ENCODE data around the gene NPC2.

Gene NPC2

DNA sequence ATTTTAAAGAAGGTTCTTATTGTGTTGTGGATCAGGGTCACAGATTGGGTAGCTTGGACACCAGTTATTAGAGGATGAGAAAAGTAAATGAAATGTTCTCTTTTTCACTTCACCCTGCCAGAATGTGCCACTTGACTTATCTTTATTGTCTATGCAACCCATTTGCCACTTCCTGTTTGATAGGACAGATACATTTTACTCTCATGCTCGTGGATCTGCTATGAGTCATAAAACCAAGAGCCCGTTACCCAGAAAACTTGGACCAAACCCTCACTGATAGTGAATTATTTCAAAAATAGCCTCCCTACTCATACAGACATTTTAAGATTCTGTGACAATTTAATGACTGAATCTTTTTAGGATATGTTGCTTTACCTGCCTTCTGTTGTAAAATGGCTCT is 2.3 kb upstream of the NPC2 start:
- H3K9me3 ChIP-seq (ENCODE audit: control extremely low read depth in 1 of 5, control insufficient read depth in 4 of 5, insufficient read depth in 2 of 5, low read depth in 1 of 5, low read length in 4 of 5), result no peaks in the 10 kb centered on the region
- H3K4me1 ChIP-seq (ENCODE audit: control extremely low read depth in 1 of 4, control insufficient read depth in 4 of 4, insufficient read depth in 4 of 4, low read length in 3 of 4), result peaks cover 15 to 36% (median 33%) of the 10 kb centered on the region in 4 experiments
- H3K4me3 ChIP-seq (ENCODE audit: control insufficient read depth in 1 of 7, extremely low read depth in 1 of 7, insufficient read depth in 4 of 7, low read depth in 2 of 7, low read length in 6 of 7), result peak overlapping the region in 1 of 7 experiments; percentile 27
- H3K36me3 ChIP-seq (ENCODE audit: control insufficient read depth in 4 of 4, insufficient read depth in 4 of 4, low read length in 3 of 4), result peaks cover 0 to 6% (median under 1%) of the 10 kb centered on the region in 4 experiments
- H3K27me3 ChIP-seq (replicated peaks in 2 of 5; ENCODE audit: control insufficient read depth in 4 of 5, insufficient read depth in 5 of 5, low read length in 4 of 5), result no peaks in the 10 kb centered on the region
- peak in 2 of 3 donors; percentile 43 to 65 for DNase-seq
- POLR2A ChIA-PET, result no interaction called here
- WGBS (ENCODE audit: insufficient coverage), result 20% methylated on average over 1 of the region's 2 CpGs
- CTCF ChIA-PET, result interaction anchor here (1.0 to 1.1 kb wide), 3 partner anchors 14 to 132 kb away, joined by 3 to 4 read pairs (median 3); no protein-coding TSS in a partner anchor
- no peak overlapping the region for H3K27ac ChIP-seq (ENCODE audit: insufficient read depth in 1 of 2, low read depth in 1 of 2, low read length in 2 of 2, poor library complexity in 1 of 2, severe bottlenecking in 2 of 2)

DNA sequence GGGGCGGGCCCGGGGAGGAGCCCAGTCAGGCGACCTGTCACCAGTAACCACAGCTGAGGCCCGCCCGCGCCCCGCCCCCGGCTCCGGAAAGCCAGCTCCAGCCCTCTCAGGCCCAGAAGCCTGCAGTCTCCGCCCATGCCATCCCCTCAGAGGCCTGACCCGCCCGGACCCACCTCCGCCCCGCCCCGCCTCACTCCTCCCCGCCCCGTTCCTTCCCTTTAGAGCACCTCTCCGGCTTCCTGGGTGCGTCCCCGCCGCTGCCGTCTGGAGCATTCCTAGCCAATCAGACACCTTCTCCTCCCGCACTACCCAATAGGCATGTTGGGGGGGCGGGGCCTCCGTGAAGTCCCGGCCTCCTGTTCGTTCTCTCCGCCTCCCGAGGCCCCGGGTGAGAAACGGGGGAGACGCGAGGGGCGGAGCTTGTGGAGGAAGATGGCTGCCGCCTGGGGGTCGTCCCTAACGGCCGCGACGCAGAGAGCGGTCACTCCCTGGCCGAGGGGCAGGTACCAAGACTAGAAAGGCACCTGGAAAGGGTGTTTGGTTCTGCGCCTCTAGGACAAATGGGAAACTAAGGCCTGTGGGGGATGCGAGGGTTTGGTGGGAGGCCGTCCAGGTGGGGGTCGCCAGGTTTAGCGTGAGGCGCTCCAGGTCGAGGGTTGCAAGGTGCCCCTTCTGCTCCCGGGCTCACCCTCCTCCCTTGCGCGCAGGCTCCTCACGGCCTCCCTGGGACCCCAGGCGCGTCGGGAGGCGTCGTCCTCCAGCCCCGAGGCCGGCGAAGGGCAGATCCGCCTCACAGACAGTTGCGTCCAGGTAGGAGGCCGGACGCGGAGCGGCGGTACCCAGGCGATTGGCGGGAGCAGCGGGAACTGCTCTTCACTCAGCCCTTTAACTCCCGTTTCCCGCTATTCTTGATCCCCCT is 497 bp upstream of the NPC2 start, which contains the start of gene ISCA2:
Gene ISCA2, plus strand, starts transcription at position 423 of the 919 bp plus-strand sequence. Its CDS starts 10 bp downstream, at position 433.
- ChIA-PET POLR2A (interaction anchor here (0.6 to 0.7 kb wide), 2 partner anchors 409 to 429 kb away, joined by 3 read pairs; partner anchors contain the start of gene LIN52), CTCF (interaction anchor here (0.7 to 2.3 kb wide), 6 partner anchors 12 to 309 kb away, joined by 3 to 6 read pairs (median 4); no protein-coding TSS in a partner anchor)
- peak; percentile 98 to 99 (median 99) for DNase-seq
- Histone ChIP-seq H3K9me3 (ENCODE audit: control extremely low read depth in 1 of 5, control insufficient read depth in 4 of 5, insufficient read depth in 2 of 5, low read depth in 1 of 5, low read length in 4 of 5) (no peaks in the 10 kb centered on the region), H3K36me3 (ENCODE audit: control insufficient read depth in 4 of 4, insufficient read depth in 4 of 4, low read length in 3 of 4) (peaks cover 0 to 6% (median under 1%) of the 10 kb centered on the region in 4 experiments), H3K4me1 (ENCODE audit: control extremely low read depth in 1 of 4, control insufficient read depth in 4 of 4, insufficient read depth in 4 of 4, low read length in 3 of 4) (peaks cover 18 to 41% (median 37%) of the 10 kb centered on the region in 4 experiments), H3K4me3 (ENCODE audit: control insufficient read depth in 1 of 7, extremely low read depth in 1 of 7, insufficient read depth in 4 of 7, low read depth in 2 of 7, low read length in 6 of 7) (peak within 1 kb of the TSS; percentile 82 to 99 (median 94)), H3K27me3 (replicated peaks in 2 of 5; ENCODE audit: control insufficient read depth in 4 of 5, insufficient read depth in 5 of 5, low read length in 4 of 5) (no peaks in the 10 kb centered on the region), H3K27ac (ENCODE audit: insufficient read depth in 1 of 2, low read depth in 1 of 2, low read length in 2 of 2, poor library complexity in 1 of 2, severe bottlenecking in 2 of 2) (peak within 1 kb of the TSS; percentile 62 to 87)
- WGBS (ENCODE audit: insufficient coverage), result 1% methylated on average over 44 of the region's 73 CpGs

DNA sequence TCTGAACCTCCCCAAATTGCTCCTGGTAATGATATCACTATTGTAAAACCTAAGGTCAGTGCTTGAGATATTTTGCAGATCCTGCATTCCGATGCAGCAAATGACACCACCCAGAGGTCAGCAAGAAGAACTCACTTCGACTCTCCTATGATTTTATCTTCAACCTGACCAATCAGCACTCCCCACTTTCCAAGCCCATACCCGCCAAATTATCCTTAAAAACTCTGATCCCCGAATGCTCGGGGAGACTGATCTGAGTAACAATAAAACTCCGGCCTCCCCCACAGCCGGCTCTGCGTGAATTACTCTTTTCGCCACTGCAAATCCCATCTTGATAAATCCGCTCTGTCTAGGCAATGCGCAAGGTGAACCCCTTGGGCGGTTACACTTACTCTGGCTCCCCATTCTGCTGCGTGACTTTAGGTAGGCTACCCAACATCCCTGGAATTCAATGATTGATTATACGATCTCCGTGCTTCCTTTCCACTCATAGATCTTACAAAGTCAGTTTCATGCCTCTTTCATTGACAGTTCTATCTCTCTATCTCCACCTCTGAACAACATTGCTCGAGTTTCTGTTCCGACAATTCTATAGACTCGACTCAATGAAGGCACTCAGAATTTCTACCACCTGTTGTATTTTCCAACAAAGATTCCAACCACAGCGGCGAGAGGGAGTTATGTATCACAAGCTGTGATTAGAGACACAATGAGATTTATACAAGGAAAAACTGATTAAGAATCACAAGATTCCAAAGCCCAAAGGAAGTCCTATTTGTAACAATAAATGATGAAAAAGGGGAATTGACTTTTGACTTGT is 939 bp downstream of the NPC2 start:
- Histone ChIP-seq H3K36me3 (ENCODE audit: control insufficient read depth in 4 of 4, insufficient read depth in 4 of 4, low read length in 3 of 4) (peaks cover 0 to 12% (median under 1%) of the 10 kb centered on the region in 4 experiments), H3K4me3 (ENCODE audit: control insufficient read depth in 1 of 7, extremely low read depth in 1 of 7, insufficient read depth in 4 of 7, low read depth in 2 of 7, low read length in 6 of 7) (peak overlapping the region; percentile 62 to 99 (median 93)), H3K9me3 (ENCODE audit: control extremely low read depth in 1 of 5, control insufficient read depth in 4 of 5, insufficient read depth in 2 of 5, low read depth in 1 of 5, low read length in 4 of 5) (no peaks in the 10 kb centered on the region), H3K4me1 (ENCODE audit: control extremely low read depth in 1 of 4, control insufficient read depth in 4 of 4, insufficient read depth in 4 of 4, low read length in 3 of 4) (peaks cover 18 to 43% (median 38%) of the 10 kb centered on the region in 4 experiments), H3K27ac (ENCODE audit: insufficient read depth in 1 of 2, low read depth in 1 of 2, low read length in 2 of 2, poor library complexity in 1 of 2, severe bottlenecking in 2 of 2) (peak overlapping the region; percentile 48 to 83), H3K27me3 (replicated peaks in 2 of 5; ENCODE audit: control insufficient read depth in 4 of 5, insufficient read depth in 5 of 5, low read length in 4 of 5) (no peaks in the 10 kb centered on the region)
- CTCF ChIA-PET, result interaction anchor here (0.7 to 3.4 kb wide), 7 partner anchors 10 to 131 kb away, joined by 3 to 14 read pairs (median 3); no protein-coding TSS in a partner anchor
- POLR2A ChIA-PET, result no interaction called here
- peak; percentile 47 to 63 (median 57) for DNase-seq
- 2% methylated on average over 17 of the region's 20 CpGs for WGBS (ENCODE audit: insufficient coverage)

DNA sequence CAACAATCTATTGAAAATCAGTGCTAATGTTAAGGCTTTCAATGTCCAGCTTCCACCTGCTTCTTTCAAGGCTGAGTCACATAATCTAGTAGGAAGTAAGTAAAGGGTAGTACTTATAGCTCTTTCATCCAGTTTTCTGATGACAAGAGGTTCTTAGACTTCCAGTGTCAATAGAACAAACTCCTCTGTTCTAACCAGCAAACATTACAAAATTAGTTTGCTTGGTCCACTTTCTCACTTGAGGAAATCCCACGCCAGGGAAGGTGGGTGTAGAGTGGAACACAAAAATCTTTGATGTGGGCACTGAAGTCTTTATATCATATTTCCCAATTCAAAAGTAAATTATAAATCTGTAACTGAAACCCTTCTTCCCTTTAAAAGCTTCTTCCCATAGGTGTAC is 2.6 kb downstream of the NPC2 start:
- POLR2A ChIA-PET, result no interaction called here
- CTCF ChIA-PET, result interaction anchor here (1.0 to 3.4 kb wide), 7 partner anchors 9 to 127 kb away, joined by 3 to 14 read pairs (median 4); no protein-coding TSS in a partner anchor
- Histone ChIP-seq H3K36me3 (ENCODE audit: control insufficient read depth in 4 of 4, insufficient read depth in 4 of 4, low read length in 3 of 4) (peaks cover 0 to 13% (median under 1%) of the 10 kb centered on the region in 4 experiments), H3K27ac (ENCODE audit: insufficient read depth in 1 of 2, low read depth in 1 of 2, low read length in 2 of 2, poor library complexity in 1 of 2, severe bottlenecking in 2 of 2) (no peak overlapping the region), H3K4me3 (ENCODE audit: control insufficient read depth in 1 of 7, extremely low read depth in 1 of 7, insufficient read depth in 4 of 7, low read depth in 2 of 7, low read length in 6 of 7) (no peak overlapping the region), H3K4me1 (ENCODE audit: control extremely low read depth in 1 of 4, control insufficient read depth in 4 of 4, insufficient read depth in 4 of 4, low read length in 3 of 4) (peaks cover 14 to 37% (median 34%) of the 10 kb centered on the region in 4 experiments), H3K27me3 (replicated peaks in 2 of 5; ENCODE audit: control insufficient read depth in 4 of 5, insufficient read depth in 5 of 5, low read length in 4 of 5) (no peaks in the 10 kb centered on the region), H3K9me3 (ENCODE audit: control extremely low read depth in 1 of 5, control insufficient read depth in 4 of 5, insufficient read depth in 2 of 5, low read depth in 1 of 5, low read length in 4 of 5) (no peaks in the 10 kb centered on the region)
- no peak for DNase-seq
- WGBS (ENCODE audit: insufficient coverage), result no CpG with 5 or more reads among the region's 1 CpG

DNA sequence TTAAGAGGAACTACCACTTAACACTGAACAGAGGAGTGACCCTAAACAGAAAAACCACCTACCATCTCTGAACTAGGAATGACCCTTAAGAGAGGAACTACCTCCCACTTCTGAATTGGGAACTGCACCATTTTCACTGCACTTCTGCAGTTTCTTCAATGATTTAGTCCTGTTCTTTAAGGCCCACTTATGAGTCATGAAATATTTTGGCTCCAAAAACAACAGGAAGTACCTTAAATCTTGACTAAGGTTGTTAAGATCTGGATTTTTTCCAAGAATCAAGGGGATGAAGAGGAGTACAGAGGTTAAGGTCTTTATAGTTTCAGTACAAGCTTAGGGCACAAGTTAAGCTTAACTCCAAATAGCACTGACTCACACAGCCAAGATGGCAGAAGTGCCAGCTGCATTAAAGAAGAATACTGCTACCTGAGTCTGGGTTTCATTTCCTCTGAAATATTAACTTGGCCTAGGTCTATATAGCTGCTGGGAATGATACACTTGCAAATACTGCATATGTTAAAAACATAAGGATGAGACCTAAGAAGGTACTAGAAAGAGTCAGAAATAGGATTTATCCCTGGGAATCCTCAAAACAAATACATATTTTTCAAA is 4.2 kb downstream of the NPC2 start:
- Histone ChIP-seq H3K27me3 (replicated peaks in 2 of 5; ENCODE audit: control insufficient read depth in 4 of 5, insufficient read depth in 5 of 5, low read length in 4 of 5) (no peaks in the 10 kb centered on the region), H3K36me3 (ENCODE audit: control insufficient read depth in 4 of 4, insufficient read depth in 4 of 4, low read length in 3 of 4) (peaks cover 2 to 25% (median 4%) of the 10 kb centered on the region in 4 experiments), H3K4me1 (ENCODE audit: control extremely low read depth in 1 of 4, control insufficient read depth in 4 of 4, insufficient read depth in 4 of 4, low read length in 3 of 4) (peaks cover 8 to 23% (median 19%) of the 10 kb centered on the region in 4 experiments), H3K4me3 (ENCODE audit: control insufficient read depth in 1 of 7, extremely low read depth in 1 of 7, insufficient read depth in 4 of 7, low read depth in 2 of 7, low read length in 6 of 7) (no peak overlapping the region), H3K27ac (ENCODE audit: insufficient read depth in 1 of 2, low read depth in 1 of 2, low read length in 2 of 2, poor library complexity in 1 of 2, severe bottlenecking in 2 of 2) (no peak overlapping the region), H3K9me3 (ENCODE audit: control extremely low read depth in 1 of 5, control insufficient read depth in 4 of 5, insufficient read depth in 2 of 5, low read depth in 1 of 5, low read length in 4 of 5) (no peaks in the 10 kb centered on the region)
- DNase-seq, result peak in 2 of 3 donors; percentile 53 to 61
- ChIA-PET CTCF (interaction anchor here (1.2 to 3.4 kb wide), 3 partner anchors 29 to 125 kb away, joined by 3 to 14 read pairs (median 4); no protein-coding TSS in a partner anchor), POLR2A (interaction anchor here (0.8 kb wide), 1 partner anchor 10 kb away, joined by 3 read pairs; no protein-coding TSS in a partner anchor)

DNA sequence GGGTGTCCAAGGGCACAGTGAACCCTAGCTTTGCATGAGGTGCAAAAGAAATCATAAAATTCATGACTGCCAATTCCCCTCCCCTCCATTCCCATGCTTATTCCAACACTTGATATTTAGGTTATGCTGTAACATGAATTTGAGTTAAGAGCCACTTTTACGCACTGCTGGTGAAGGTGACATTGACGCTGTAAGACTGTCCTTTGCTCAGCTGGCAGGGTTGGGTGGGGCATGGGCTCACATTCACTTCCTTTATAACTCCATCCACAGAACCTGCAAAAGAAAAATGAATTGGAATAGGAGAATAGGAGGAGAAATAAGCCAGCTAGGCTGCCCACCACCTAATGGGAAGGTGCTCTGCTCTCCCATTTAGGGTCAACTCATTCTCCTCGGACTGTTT is 6.9 kb downstream of the NPC2 start:
- 100% methylated on average over 1 of the region's 3 CpGs for WGBS (ENCODE audit: insufficient coverage)
- H3K4me1 ChIP-seq (ENCODE audit: control extremely low read depth in 1 of 4, control insufficient read depth in 4 of 4, insufficient read depth in 4 of 4, low read length in 3 of 4), result peaks cover 4 to 7% (median 5%) of the 10 kb centered on the region in 4 experiments
- no peak overlapping the region for H3K27ac ChIP-seq (ENCODE audit: insufficient read depth in 1 of 2, low read depth in 1 of 2, low read length in 2 of 2, poor library complexity in 1 of 2, severe bottlenecking in 2 of 2)
- H3K4me3 ChIP-seq (ENCODE audit: control insufficient read depth in 1 of 7, extremely low read depth in 1 of 7, insufficient read depth in 4 of 7, low read depth in 2 of 7, low read length in 6 of 7), result no peak overlapping the region
- POLR2A ChIA-PET, result no interaction called here
- no peak for DNase-seq
- no peaks in the 10 kb centered on the region for H3K9me3 ChIP-seq (ENCODE audit: control extremely low read depth in 1 of 5, control insufficient read depth in 4 of 5, insufficient read depth in 2 of 5, low read depth in 1 of 5, low read length in 4 of 5)
- H3K36me3 ChIP-seq (ENCODE audit: control insufficient read depth in 4 of 4, insufficient read depth in 4 of 4, low read length in 3 of 4), result peaks cover 5 to 44% (median 15%) of the 10 kb centered on the region in 4 experiments
- CTCF ChIA-PET, result interaction anchor here (1.3 to 1.6 kb wide), 2 partner anchors 27 to 122 kb away, joined by 7 read pairs; no protein-coding TSS in a partner anchor
- no peaks in the 10 kb centered on the region for H3K27me3 ChIP-seq (replicated peaks in 2 of 5; ENCODE audit: control insufficient read depth in 4 of 5, insufficient read depth in 5 of 5, low read length in 4 of 5)

All from common myeloid progenitor, CD34-positive (primary cell).